Glutamatergic neuron (in vitro differentiated cells): ENCODE results near the gene SIPA1L2. TPM values are rescaled to one million over a fixed set of nuclear protein-coding genes. Genes with fewer than 3 reads are reported as not detected.
A peak's percentile ranks its signal among the peaks of the same experiment; 100 is the strongest.

Experiments used
- DNase-seq: peaks from one replicate; pipeline ENCODE4 v3.0.0; 2022
- H3K27ac Mint-ChIP-seq: one replicate; pipeline ENCODE4 v1.8.0; 2020; ENCODE audit warnings: mild to moderate bottlenecking, mixed read lengths, inconsistent platforms; ENCODE audit not compliant: unreplicated experiment
- H3K27me3 Mint-ChIP-seq: one replicate; pipeline ENCODE4 v1.8.0; 2020; ENCODE audit warnings: mild to moderate bottlenecking, moderate library complexity, mixed read lengths, inconsistent platforms; ENCODE audit not compliant: unreplicated experiment
- H3K36me3 Mint-ChIP-seq: one replicate; pipeline ENCODE4 v1.8.0; 2020; ENCODE audit warnings: mild to moderate bottlenecking, mixed read lengths, inconsistent platforms; ENCODE audit not compliant: unreplicated experiment
- H3K4me1 Mint-ChIP-seq: one replicate; pipeline ENCODE4 v1.8.0; 2020; ENCODE audit warnings: mild to moderate bottlenecking, low read depth, mixed read lengths, inconsistent platforms; ENCODE audit not compliant: unreplicated experiment
- H3K4me3 Mint-ChIP-seq: one replicate; pipeline ENCODE4 v1.8.0; 2020; ENCODE audit warnings: mild to moderate bottlenecking, mixed read lengths, inconsistent platforms; ENCODE audit not compliant: unreplicated experiment
- H3K9me3 Mint-ChIP-seq: one replicate; pipeline ENCODE4 v1.8.0; 2020; ENCODE audit warnings: mild to moderate bottlenecking, moderate library complexity, mixed read lengths, inconsistent platforms; ENCODE audit not compliant: unreplicated experiment
- CTCF ChIP-seq: fragments of 200-600 bp; sonication (generic); IDR thresholded peaks from one replicate; pipeline ENCODE4 v1.5.0; 2021; ENCODE audit not compliant: partially characterized antibody, unreplicated experiment
- total RNA-seq: library from RNA; stranded (reverse); fragmentation: NEBNext Ultra II Directional; extraction: Animal tissue kit (Norgen Biotek cat#: 25700); gene quantifications from one replicate; pipeline ENCODE4 v1.2.1, GENCODE V29; 2021; ENCODE audit not compliant: unreplicated experiment

The SIPA1L2 gene
- total RNA-seq, 1 donor from 2014 or later: 177 TPM

GRCh38 chr1:232628335-232629249 is 1.3 kb downstream of the SIPA1L2 start:
- DNase-seq: no peak
- peak overlapping the region; percentile 98 for H3K27ac Mint-ChIP-seq
- H3K4me1 Mint-ChIP-seq: peaks cover 30% of the 10 kb centered on the region
- peaks cover 4% of the 10 kb centered on the region for H3K36me3 Mint-ChIP-seq
- H3K9me3 Mint-ChIP-seq: peaks cover 12% of the 10 kb centered on the region
- peak overlapping the region; percentile 98 for H3K4me3 Mint-ChIP-seq
- peaks cover 3% of the 10 kb centered on the region for H3K27me3 Mint-ChIP-seq
- no peak for TF ChIP-seq CTCF

DNA sequence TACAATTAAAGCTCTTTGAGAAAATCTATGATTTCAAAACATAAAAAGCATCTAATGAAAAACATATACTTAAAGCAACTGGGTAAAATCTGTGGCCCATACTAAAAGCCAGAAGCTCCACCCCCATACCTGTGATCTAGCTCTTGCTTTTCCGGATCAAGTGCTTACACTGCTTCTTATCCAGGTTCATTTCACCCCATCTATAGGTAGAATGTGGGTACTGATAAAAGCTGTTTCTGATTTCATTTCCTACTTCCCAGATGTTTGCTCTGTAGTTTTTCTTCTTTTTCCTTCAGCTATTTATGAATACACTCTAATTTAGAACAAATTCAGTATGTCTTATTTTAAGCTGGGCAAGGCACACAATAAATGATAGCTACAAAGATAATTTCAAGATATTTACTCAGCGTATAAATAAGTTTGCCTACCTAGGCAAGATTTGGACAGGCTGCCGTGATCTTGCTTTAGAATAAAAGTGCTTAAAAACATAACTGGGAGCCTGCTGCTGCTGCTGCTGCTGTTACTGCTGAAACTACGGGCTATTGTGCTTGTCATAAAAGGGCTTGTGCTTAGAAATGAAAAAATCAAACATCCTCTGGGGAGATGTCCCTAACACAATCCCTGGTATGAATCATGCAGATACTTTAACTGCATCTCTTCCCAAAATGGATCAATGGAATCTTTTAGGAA is 2.1 kb downstream of the SIPA1L2 start:
- peaks cover 12% of the 10 kb centered on the region for H3K9me3 Mint-ChIP-seq
- peaks cover 35% of the 10 kb centered on the region for H3K4me1 Mint-ChIP-seq
- peaks cover 3% of the 10 kb centered on the region for H3K27me3 Mint-ChIP-seq
- peaks cover 4% of the 10 kb centered on the region for H3K36me3 Mint-ChIP-seq
- H3K27ac Mint-ChIP-seq: peak overlapping the region; percentile 98
- DNase-seq: no peak
- peak; percentile 61 for TF ChIP-seq CTCF
- H3K4me3 Mint-ChIP-seq: peak overlapping the region; percentile 98

DNA sequence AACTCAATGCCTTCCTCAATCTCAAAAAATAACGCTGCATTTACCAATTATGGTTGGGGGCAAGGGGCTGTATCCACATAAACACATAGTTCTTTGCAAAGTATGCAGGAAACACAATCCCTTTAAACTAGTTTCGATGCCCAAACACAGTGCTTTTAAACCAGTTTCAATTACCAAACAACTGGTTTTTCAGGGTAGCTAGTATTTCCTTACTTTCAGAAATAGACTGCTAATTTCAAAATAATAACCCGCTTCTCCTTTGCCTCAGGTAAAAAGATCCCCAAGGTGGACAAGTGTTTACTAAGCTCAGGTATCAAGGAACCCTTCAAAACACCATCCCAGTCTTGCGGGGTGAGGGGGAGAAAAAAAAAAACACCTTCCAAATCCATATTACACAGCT is 2.8 kb downstream of the SIPA1L2 start:
- Mint-ChIP-seq H3K27ac (no peak overlapping the region), H3K9me3 (peaks cover 12% of the 10 kb centered on the region), H3K4me3 (peak overlapping the region; percentile 98), H3K36me3 (peaks cover 4% of the 10 kb centered on the region), H3K27me3 (peaks cover 3% of the 10 kb centered on the region), H3K4me1 (peaks cover 42% of the 10 kb centered on the region)
- DNase-seq: no peak
- TF ChIP-seq CTCF: no peak

DNA sequence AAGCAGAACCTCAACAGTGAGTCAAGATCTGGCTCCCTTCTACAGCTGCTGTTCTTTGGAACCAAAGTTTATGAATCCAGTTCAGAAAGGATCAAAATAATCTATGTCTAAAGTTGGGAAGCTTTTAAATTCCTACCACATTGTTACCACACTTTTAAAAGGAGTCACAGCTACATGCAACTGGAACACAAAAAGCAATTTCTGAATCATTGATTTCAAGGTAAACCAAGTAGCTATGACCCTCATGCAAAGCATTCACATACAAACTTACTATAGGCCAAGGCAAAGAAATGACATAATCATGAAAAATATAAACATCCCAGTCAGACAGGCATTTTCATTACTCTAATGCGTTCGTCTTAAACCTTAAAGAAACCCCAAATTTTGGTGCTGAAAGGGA is 3.5 kb downstream of the SIPA1L2 start:
- TF ChIP-seq CTCF: no peak
- Mint-ChIP-seq H3K27ac (no peak overlapping the region), H3K36me3 (peaks cover 4% of the 10 kb centered on the region), H3K9me3 (peaks cover 12% of the 10 kb centered on the region), H3K27me3 (peaks cover 3% of the 10 kb centered on the region), H3K4me1 (peaks cover 48% of the 10 kb centered on the region), H3K4me3 (peak overlapping the region; percentile 98)
- DNase-seq: no peak
